Choroid plexus epithelial cell (primary cell): ENCODE data around the gene RFT1.

ENCODE experiments used
- DNase-seq: peaks from one replicate; pipeline ENCODE4 v3.0.0-alpha.2; 2010; ENCODE audit warnings: low read depth
- H3K4me3 ChIP-seq: 2 replicates; pipeline ENCODE4 v1.5.1; 2011; ENCODE audit warnings: low read depth, mild to moderate bottlenecking, control low read depth, low read length, moderate library complexity
- TF ChIP-seq, protein P1 (sequence below): conservative IDR thresholded peaks from 2 replicates; pipeline ENCODE4 v1.5.1; 2011; ENCODE audit warnings: low read depth, mild to moderate bottlenecking, control low read depth, inconsistent platforms, low read length, moderate library complexity

Gene RFT1

DNA sequence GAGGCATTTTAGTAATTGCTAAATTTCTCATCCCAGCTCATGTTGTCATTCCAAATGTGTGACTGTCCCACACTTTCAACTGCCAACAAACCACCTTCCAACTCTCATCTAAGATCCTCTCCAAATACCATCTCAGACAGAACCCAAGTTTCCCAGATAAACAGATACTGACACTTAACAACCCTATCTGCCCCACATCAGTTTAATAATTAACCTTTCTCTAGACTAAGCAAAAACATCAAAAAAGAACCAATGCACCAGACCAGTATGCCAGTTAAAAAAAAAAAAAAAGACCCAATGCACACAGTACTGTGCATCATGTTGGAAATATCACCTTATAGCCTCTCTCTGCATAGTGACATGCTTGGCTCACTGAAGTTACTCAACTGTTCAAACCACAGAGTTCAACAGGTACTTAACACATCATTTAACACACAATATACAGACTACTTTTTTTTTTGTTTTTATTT lies 89.8 kb downstream of the RFT1 start:
- DNase-seq = no peak
- TF ChIP-seq, protein P1, sequence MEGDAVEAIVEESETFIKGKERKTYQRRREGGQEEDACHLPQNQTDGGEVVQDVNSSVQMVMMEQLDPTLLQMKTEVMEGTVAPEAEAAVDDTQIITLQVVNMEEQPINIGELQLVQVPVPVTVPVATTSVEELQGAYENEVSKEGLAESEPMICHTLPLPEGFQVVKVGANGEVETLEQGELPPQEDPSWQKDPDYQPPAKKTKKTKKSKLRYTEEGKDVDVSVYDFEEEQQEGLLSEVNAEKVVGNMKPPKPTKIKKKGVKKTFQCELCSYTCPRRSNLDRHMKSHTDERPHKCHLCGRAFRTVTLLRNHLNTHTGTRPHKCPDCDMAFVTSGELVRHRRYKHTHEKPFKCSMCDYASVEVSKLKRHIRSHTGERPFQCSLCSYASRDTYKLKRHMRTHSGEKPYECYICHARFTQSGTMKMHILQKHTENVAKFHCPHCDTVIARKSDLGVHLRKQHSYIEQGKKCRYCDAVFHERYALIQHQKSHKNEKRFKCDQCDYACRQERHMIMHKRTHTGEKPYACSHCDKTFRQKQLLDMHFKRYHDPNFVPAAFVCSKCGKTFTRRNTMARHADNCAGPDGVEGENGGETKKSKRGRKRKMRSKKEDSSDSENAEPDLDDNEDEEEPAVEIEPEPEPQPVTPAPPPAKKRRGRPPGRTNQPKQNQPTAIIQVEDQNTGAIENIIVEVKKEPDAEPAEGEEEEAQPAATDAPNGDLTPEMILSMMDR = no peak
- H3K4me3 ChIP-seq = no peak overlapping the region

DNA sequence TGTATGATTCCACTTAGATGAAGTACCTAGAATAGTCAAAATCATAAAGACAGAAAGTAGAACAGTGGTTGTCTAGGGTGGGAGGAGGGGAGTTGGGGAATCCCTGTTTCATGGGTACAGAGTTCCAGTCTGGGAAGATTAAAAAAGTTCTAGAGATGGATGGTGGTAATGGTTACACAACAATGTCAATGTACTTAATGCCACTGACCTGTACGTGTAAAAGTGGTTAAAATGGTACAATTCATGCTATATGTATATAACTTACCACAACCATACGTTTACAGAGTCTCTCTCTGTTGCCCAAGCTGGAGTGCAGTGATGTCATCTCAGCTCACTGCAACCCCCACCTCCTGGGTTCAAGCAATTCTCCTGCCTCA lies 90.9 kb downstream of the RFT1 start:
- no peak for DNase-seq
- TF ChIP-seq, protein P1 = no peak
- no peak overlapping the region for H3K4me3 ChIP-seq

GRCh38 chr3:53038679-53039375 lies 91.4 kb downstream of the RFT1 start:
- TF ChIP-seq, protein P1 = no peak
- H3K4me3 ChIP-seq = no peak overlapping the region
- DNase-seq = no peak
